Measurements from ENCODE around the gene DHX58.

DNA sequence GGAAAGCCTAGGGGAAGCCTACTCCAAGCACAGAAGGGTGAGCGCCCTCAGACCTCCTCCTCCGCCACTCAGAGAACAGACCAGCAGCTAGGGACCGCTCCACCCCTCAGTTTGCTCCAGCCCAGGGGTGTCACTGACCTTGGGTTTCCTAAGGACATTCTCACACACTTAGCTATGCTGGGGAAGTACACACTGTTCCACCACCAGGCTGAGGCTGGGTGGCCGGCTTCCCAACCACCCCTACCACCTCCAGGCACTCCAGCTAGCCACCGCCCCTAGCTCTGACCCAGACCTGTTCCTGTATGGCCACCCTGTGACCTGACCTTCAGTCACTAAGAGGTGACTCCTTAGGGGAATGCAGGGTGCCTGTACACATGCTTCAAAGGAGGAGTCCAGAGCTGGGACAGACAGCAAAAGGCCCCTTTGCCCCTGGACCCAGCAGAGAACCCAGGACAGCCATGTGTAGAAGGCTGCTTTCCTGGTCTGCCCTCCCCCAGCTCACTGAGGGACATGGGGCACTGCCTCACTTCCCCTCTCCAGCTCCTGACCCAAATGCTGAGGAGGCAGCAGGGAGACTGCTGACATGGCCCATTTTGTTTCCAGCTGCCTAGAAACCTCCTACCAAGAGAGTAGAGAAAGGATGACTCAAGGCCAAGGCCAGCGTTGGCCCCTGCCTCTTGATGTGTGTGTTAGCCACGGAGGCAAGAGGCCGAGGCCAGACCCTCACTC, 16.8 kb upstream of the DHX58 start:
- TF ChIP-seq, protein P1, sequence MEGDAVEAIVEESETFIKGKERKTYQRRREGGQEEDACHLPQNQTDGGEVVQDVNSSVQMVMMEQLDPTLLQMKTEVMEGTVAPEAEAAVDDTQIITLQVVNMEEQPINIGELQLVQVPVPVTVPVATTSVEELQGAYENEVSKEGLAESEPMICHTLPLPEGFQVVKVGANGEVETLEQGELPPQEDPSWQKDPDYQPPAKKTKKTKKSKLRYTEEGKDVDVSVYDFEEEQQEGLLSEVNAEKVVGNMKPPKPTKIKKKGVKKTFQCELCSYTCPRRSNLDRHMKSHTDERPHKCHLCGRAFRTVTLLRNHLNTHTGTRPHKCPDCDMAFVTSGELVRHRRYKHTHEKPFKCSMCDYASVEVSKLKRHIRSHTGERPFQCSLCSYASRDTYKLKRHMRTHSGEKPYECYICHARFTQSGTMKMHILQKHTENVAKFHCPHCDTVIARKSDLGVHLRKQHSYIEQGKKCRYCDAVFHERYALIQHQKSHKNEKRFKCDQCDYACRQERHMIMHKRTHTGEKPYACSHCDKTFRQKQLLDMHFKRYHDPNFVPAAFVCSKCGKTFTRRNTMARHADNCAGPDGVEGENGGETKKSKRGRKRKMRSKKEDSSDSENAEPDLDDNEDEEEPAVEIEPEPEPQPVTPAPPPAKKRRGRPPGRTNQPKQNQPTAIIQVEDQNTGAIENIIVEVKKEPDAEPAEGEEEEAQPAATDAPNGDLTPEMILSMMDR (IDR thresholded peaks at IDR 0.05) = peak in 1 of 6 experiments; percentile 20
- peak in 1 of 4 donors; percentile 45 for TF ChIP-seq POLR2A (IDR thresholded peaks at IDR 0.05)
